K562 (cell line): Measurements from ENCODE around the gene XIRP1. TPM values are rescaled to one million over a fixed set of nuclear protein-coding genes. Genes with fewer than 3 reads are reported as not detected.

Source experiments
- CTBP1 ChIP-seq: fragments of 450-650 bp; IDR thresholded peaks from 2 replicates; pipeline ENCODE4 v1.6.1; 2016; ENCODE audit warnings: borderline replicate concordance
- ELF1 ChIP-seq: fragments of 200-800 bp; sonication (Bioruptor generic); IDR thresholded peaks from 2 replicates; pipeline ENCODE4 v1.6.1; 2016; ENCODE audit warnings: missing genetic modification characterization, missing compliant biosample characterization
- FOXA3 ChIP-seq, 2 experiments: fragments of 450-650 bp in 1 of 2; sonication (generic) in 1 of 2; formaldehyde crosslinking; IDR thresholded peaks in 1 of 2; conservative IDR thresholded peaks in 1 of 2; 2 replicates each; pipeline versions ENCODE4 v1.4.0 to v1.8.0; 2020 to 2022; ENCODE audit warnings: mild to moderate bottlenecking in 2 of 2, missing genetic modification reagents in 1 of 2
- FOXJ2 ChIP-seq: fragments of 200-800 bp; sonication (Bioruptor generic); IDR thresholded peaks from 2 replicates; pipeline ENCODE4 v1.6.1; 2016; ENCODE audit warnings: missing genetic modification characterization, missing compliant biosample characterization
- HDAC2 ChIP-seq: fragments of 450-650 bp; IDR thresholded peaks from 2 replicates; pipeline ENCODE4 v1.6.1; 2016; ENCODE audit warnings: mild to moderate bottlenecking
- MAFG ChIP-seq: fragments of 450-650 bp; conservative IDR thresholded peaks from 2 replicates; pipeline ENCODE4 v1.6.1; 2016; ENCODE audit warnings: missing genetic modification characterization, missing compliant biosample characterization
- MYC ChIP-seq, 2 experiments: fragments of 250-450 bp in 1 of 2; sonication (Bioruptor Pico) in 1 of 2; IDR thresholded peaks; 2 replicates each; pipeline versions ENCODE4 v1.5.1 to v1.6.1; 2012 to 2021; ENCODE audit warnings: low read depth in 2 of 2, borderline replicate concordance in 1 of 2, improper control_type of control experiment in 1 of 2, low read length in 1 of 2, mild to moderate bottlenecking in 1 of 2, moderate library complexity in 1 of 2
- NEUROD1 ChIP-seq: fragments of 150-350 bp; IDR thresholded peaks from 2 replicates; pipeline ENCODE4 v1.6.1; 2014; ENCODE audit warnings: borderline replicate concordance, low read length, low read depth; ENCODE audit not compliant: partially characterized antibody
- PHF20 ChIP-seq: fragments of 450-650 bp; IDR thresholded peaks from 2 replicates; pipeline ENCODE4 v1.6.1; 2018; ENCODE audit not compliant: partially characterized antibody
- PHF8 ChIP-seq: fragments of 200-600 bp; sonication (generic); IDR thresholded peaks from 2 replicates; pipeline ENCODE4 v1.6.1; 2012; ENCODE audit warnings: mixed run types, mild to moderate bottlenecking, inconsistent platforms, low read length, moderate library complexity, borderline replicate concordance
- PML ChIP-seq: IDR thresholded peaks from 2 replicates; pipeline ENCODE4 v1.6.1; 2012; ENCODE audit warnings: low read length, inconsistent platforms
- RB1 ChIP-seq: fragments of 450-650 bp; IDR thresholded peaks from 2 replicates; pipeline ENCODE4 v1.6.1; 2017; ENCODE audit warnings: low read depth, mild to moderate bottlenecking
- SREBF1 ChIP-seq: fragments of 150-350 bp; IDR thresholded peaks from 2 replicates; pipeline ENCODE4 v1.6.1; 2014; ENCODE audit warnings: antibody characterized with exemption, low read depth, low read length, borderline replicate concordance
- SREBF2 ChIP-seq: sonication (generic); formaldehyde crosslinking; IDR thresholded peaks from 2 replicates; pipeline ENCODE4 v1.4.0; 2020; ENCODE audit warnings: mild to moderate bottlenecking, missing genetic modification reagents
- TBP ChIP-seq: optimal IDR thresholded peaks from 2 replicates; pipeline ENCODE3; 2011; ENCODE audit warnings: low read depth, low read length, improper control_type of control experiment
- TCF3 ChIP-seq: sonication (generic); formaldehyde crosslinking; IDR thresholded peaks from 2 replicates; pipeline ENCODE4 v1.4.0; 2020; ENCODE audit warnings: mild to moderate bottlenecking, missing genetic modification reagents
- VEZF1 ChIP-seq: fragments of 200-800 bp; sonication (Bioruptor generic); IDR thresholded peaks from 2 replicates; pipeline ENCODE4 v1.6.1; 2017; ENCODE audit warnings: missing genetic modification characterization, missing compliant biosample characterization
- ZFP30 ChIP-seq: fragments of 250-450 bp; sonication (Bioruptor Pico); IDR thresholded peaks from 2 replicates; pipeline ENCODE4 v1.8.0; 2022; ENCODE audit warnings: moderate library complexity, mild to moderate bottlenecking, inconsistent platforms, borderline replicate concordance
- ZNF589 ChIP-seq: fragments of 200-800 bp; sonication (Bioruptor generic); IDR thresholded peaks from 2 replicates; pipeline ENCODE4 v1.6.1; 2016; ENCODE audit warnings: low read depth, missing genetic modification characterization, missing compliant biosample characterization
- ZNF740 ChIP-seq, 3 experiments: fragments of 200-800 bp in 1 of 3; sonication (Bioruptor generic) in 1 of 3; sonication (generic) in 1 of 3; formaldehyde crosslinking in 1 of 3; IDR thresholded peaks; 2 replicates each; pipeline versions ENCODE4 v1.6.1 to v1.8.0; 2016 to 2022; ENCODE audit warnings: mild to moderate bottlenecking in 2 of 3, missing compliant biosample characterization in 2 of 3, missing genetic modification characterization in 2 of 3, missing genetic modification reagents in 1 of 3
- polyA plus RNA-seq, 8 experiments: library from polyadenylated mRNA; depleted of rRNA in 4 of 8; stranded (reverse) in 5 of 8; unstranded in 3 of 8; fragments of >200 nt; fragmentation: Nextera tagmentation in 2 of 8; fragmentation: Illumina TruSeq in 1 of 8; extraction: Ambion mirVana in 2 of 8; extraction: Trizol in 1 of 8; gene quantifications; 2 replicates each; pipeline versions ENCODE4 v1.2.1 to v1.2.3, GENCODE V29; 2011 to 2014; ENCODE audit warnings: inconsistent platforms in 1 of 8, missing spikeins in 1 of 8
- total RNA-seq, 7 experiments: library from RNA; depleted of rRNA in 6 of 7; stranded (reverse); fragments of >200 nt in 6 of 7; fragmentation: Illumina TruSeq in 2 of 7; extraction: Trizol in 2 of 7; gene quantifications; 2 replicates each; pipeline versions ENCODE4 v1.2.1 to v1.2.3, GENCODE V29; 2011 to 2021; ENCODE audit warnings: low replicate concordance in 1 of 7
- TF ChIP-seq, protein P1 (sequence below): sonication (generic); formaldehyde crosslinking; IDR thresholded peaks from 2 replicates; pipeline ENCODE4 v1.8.0; 2023; ENCODE audit warnings: mild to moderate bottlenecking, missing genetic modification reagents
- TF ChIP-seq, protein P2 (sequence below): sonication (generic); formaldehyde crosslinking; IDR thresholded peaks from 2 replicates; pipeline ENCODE4 v1.8.0; 2022; ENCODE audit warnings: mild to moderate bottlenecking, missing genetic modification reagents

The XIRP1 gene
- total and polyA plus RNA-seq, 9 of the 15 experiments (the other 6 are each of a cell fraction or from before 2014, with no cell fraction given), result 0.03 to 0.27 (median 0.08) TPM; not detected in 3

DNA sequence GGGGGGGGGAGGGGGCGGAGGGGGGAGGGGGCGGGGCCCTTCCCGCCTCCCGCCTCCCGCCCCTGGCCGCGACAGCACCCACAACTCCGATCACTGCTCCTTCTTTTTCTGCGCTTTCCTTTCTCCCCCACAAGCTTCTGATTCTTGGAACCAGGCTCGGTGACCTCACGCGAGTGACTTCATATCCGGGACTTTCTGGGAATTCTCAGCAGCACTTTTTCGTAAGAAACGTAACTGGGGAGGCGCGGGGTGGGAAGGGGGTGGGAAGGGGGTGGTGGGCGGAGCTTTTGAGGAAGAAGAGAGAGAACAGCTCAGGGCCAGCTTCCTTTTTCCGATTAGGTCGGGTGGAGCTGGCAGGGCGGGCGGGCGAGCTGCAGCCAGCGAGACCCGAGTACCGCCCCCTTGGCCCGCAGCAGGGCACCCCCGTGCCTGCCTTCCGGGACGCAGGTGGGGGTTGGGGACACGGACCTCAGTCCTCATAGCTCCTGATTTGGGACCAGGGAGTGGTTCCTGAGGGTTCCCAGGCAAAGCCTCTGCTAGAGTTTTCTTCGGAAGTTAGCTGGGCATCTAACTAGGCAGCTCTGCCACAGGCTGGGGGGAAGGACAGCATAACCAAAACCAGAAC, 14.6 kb downstream of the XIRP1 start (continued):
- peak; percentile 84 for TF ChIP-seq RB1
- TF ChIP-seq, protein P1, sequence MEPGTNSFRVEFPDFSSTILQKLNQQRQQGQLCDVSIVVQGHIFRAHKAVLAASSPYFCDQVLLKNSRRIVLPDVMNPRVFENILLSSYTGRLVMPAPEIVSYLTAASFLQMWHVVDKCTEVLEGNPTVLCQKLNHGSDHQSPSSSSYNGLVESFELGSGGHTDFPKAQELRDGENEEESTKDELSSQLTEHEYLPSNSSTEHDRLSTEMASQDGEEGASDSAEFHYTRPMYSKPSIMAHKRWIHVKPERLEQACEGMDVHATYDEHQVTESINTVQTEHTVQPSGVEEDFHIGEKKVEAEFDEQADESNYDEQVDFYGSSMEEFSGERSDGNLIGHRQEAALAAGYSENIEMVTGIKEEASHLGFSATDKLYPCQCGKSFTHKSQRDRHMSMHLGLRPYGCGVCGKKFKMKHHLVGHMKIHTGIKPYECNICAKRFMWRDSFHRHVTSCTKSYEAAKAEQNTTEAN (CRISPR knock-in tag), result no peak
- peak; percentile 99 for TF ChIP-seq VEZF1 (CRISPR knock-in tag)
- peak; percentile 36; the same call in 1 of the 2 replicates for TF ChIP-seq ELF1
- TF ChIP-seq PHF8, result peak; percentile 88
- TF ChIP-seq PML, result peak; percentile 36; the same call in 1 of the 2 replicates
- peak; percentile 89 for TF ChIP-seq TBP
- TF ChIP-seq FOXA3 (CRISPR knock-in tag; conservative IDR thresholded peaks at IDR 0.05 in 1 of 2, IDR thresholded peaks at IDR 0.05 in 1 of 2), result no peak
- no peak for TF ChIP-seq SREBF1
- no peak for TF ChIP-seq SREBF2 (CRISPR knock-in tag)
- TF ChIP-seq ZNF740 (CRISPR knock-in tag; IDR thresholded peaks at IDR 0.05), result no peak
- peak in 1 of 2 experiments; percentile 88; a peak in 2 of 4 replicates for TF ChIP-seq ZNF740 (tag; IDR thresholded peaks at IDR 0.05)
- TF ChIP-seq MAFG (tag), result no peak
- TF ChIP-seq ZNF589, result peak; percentile 29
- TF ChIP-seq FOXJ2 (tag), result 0 out of 2 replicates have a peak, but pooled peaks have one; percentile 59
- peak; percentile 42 for TF ChIP-seq PHF20
- TF ChIP-seq HDAC2, result no peak
- TF ChIP-seq, protein P2, sequence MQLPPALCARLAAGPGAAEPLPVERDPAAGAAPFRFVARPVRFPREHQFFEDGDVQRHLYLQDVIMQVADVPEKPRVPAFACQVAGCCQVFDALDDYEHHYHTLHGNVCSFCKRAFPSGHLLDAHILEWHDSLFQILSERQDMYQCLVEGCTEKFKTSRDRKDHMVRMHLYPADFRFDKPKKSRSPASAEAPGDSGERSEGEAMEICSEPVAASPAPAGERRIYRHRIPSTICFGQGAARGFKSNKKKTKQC (CRISPR knock-in tag), result 0 out of 2 replicates have a peak, but pooled peaks have one; percentile 56
- no peak for TF ChIP-seq TCF3
- TF ChIP-seq CTBP1, result peak; percentile 21; the same call in 1 of the 2 replicates
- no peak for TF ChIP-seq ZFP30 (CRISPR knock-in tag)
- TF ChIP-seq MYC (IDR thresholded peaks at IDR 0.05; ENCODE audit: low read depth, low read length), result peak; percentile 28; the same call in 1 of the 2 replicates
- no peak for TF ChIP-seq MYC (CRISPR knock-in tag; IDR thresholded peaks at IDR 0.05; ENCODE audit: borderline replicate concordance, low read depth)
- peak; percentile 21 for TF ChIP-seq NEUROD1
